Lower leg skin (tissue), 3 donors: ENCODE results near the gene PTPN1.

Experiments
- POLR2A ChIP-seq, 2 donors: fragments of 450-650 bp; IDR thresholded peaks; one replicate each; pipeline ENCODE4 v1.6.1; 2016 to 2017; ENCODE audit warnings: antibody characterized with exemption in 2 of 2, mild to moderate bottlenecking in 1 of 2, moderate library complexity in 1 of 2
- TF ChIP-seq, protein P1 (sequence below), 3 donors: fragments of 450-650 bp; IDR thresholded peaks; one replicate each; pipeline ENCODE4 v1.5.1; 2016; ENCODE audit warnings: antibody characterized with exemption in 3 of 3, mild to moderate bottlenecking in 3 of 3, moderate library complexity in 2 of 3

DNA sequence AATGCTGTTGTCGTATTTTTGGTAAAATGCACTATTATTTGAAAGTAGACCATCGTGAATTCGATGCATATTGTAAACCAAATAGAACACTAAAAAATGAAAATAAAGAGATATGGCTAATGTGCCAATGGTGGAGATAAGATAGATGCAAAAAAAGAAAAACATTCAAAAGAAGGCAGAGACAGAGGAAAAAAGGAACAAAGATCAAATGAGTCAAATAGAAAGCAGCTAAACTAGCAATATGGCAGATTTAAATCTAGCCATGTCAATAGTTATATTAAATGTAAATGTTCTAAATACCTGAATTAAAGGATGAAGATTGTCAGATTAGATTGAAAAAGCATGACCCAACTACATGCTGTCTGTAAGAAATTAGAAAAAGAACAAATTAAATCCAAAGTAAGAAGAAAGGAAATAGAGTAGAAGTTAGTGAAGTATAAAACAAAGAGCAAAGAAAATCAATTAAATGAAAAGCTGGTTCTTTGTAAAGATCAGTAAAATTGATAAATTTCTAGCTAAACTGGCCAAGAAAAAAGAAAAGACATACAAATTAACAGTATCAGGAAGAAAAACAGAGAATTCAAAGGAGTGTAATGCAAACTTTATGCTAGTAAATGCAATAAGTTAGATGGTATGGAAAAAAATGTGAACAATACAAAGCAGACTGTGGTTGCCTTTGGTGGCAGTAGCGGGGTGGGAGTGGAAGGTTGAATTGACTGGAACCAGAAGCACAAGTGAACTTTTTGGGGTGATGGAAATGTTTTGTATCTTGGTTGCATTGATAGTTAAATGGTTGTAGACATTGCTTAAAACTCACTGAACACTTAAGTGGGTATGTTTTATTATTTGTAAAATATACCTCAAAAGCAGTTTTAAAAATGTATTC lies 44.8 kb downstream of the PTPN1 start:
- TF ChIP-seq, protein P1, sequence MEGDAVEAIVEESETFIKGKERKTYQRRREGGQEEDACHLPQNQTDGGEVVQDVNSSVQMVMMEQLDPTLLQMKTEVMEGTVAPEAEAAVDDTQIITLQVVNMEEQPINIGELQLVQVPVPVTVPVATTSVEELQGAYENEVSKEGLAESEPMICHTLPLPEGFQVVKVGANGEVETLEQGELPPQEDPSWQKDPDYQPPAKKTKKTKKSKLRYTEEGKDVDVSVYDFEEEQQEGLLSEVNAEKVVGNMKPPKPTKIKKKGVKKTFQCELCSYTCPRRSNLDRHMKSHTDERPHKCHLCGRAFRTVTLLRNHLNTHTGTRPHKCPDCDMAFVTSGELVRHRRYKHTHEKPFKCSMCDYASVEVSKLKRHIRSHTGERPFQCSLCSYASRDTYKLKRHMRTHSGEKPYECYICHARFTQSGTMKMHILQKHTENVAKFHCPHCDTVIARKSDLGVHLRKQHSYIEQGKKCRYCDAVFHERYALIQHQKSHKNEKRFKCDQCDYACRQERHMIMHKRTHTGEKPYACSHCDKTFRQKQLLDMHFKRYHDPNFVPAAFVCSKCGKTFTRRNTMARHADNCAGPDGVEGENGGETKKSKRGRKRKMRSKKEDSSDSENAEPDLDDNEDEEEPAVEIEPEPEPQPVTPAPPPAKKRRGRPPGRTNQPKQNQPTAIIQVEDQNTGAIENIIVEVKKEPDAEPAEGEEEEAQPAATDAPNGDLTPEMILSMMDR (IDR thresholded peaks at IDR 0.05), result no peak
- TF ChIP-seq POLR2A (IDR thresholded peaks at IDR 0.05), result no peak
